RWPE1 (cell line): ENCODE results near the gene RILP.

Experiments
- CTCF ChIA-PET: fragments of 350-600 bp; sonication (Branson Sonifier 250); formaldehyde crosslinking; extraction: SDS; loops from one replicate; lab custom pipeline; 2021; lab: Yijun Ruan, JAX
- POLR2A ChIA-PET: fragments of 400-600 bp; formaldehyde crosslinking; extraction: SDS; loops from one replicate; lab custom pipeline; 2020; ENCODE audit warnings: antibody characterized with exemption; ENCODE audit not compliant: low non-redundant PET; lab: Yijun Ruan, JAX
- DNase-seq: peaks from one replicate; pipeline ENCODE4 v3.0.0; 2012; ENCODE audit warnings: low spot score
- H3K27ac ChIP-seq: fragments of 450-650 bp; 2 replicates; pipeline ENCODE4 v1.5.1; 2017
- TF ChIP-seq, protein P1 (sequence below): fragments of 450-650 bp; conservative IDR thresholded peaks from 2 replicates; pipeline ENCODE4 v1.5.1; 2017; ENCODE audit warnings: low read depth, mild to moderate bottlenecking

Gene RILP

DNA sequence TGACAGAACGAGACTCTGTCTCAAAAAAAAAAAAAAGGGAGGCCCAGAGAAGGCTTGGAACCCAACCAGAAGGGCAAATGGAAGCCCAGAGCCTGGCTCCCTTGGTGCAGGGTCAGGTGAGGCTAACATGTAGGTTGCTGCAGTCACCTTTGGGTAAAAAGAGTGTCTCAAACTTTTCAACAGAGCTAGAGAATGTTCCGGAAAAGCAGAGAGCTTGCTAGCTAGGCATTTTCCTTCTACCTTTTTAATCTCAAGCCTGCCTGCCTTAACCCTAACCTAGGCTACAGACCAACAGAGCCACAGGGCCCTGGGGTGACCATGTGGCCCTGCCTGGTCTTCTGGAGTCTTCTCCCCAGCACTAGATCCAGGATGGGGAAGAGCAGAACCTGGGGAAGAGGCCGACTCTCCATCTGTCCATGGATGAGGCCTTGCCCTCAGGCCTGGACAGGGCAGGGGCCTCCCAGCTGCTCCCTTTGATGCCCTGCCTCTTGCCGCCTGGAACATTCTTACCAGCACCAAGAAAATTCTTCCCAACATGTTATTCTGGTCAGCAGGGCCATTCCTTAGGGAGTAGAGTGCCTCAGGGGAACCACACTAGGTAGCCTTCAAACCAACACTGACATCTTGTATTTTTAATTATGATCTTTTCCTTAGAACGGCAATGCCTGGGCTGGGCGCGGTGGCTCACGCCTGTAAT lies 51.1 kb downstream of the RILP start:
- H3K27ac ChIP-seq = 0 out of 2 replicates have a peak overlapping the region, but pooled peaks have one; percentile 10

DNA sequence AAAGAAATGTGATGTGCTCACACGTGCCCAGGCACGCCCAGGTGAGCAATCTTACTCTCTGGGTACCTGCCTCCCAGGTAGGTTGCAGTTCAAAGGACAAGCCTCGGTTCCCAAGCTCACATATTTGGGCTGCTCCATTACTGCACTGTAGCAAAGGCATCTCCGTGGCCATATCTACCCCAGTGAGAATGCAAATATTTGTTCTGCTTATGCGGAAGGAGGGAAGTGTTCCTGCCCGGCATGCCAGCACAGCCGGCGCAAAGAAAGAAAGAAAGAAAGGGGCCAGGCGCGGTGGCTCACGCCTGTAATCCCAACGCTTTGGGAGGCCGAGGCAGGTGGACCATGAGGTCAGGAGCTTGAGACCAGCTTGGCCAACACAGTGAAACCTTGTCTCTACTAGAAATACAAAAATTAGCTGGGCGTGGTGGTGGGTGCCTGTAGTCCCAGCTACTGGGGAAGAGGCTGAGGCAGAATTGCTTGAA lies 51.8 kb downstream of the RILP start:
- ChIA-PET POLR2A (no interaction called here), CTCF (interaction anchor here (0.6 kb wide), 1 partner anchor 34 kb away, joined by 3 read pairs; no protein-coding TSS in a partner anchor)
- H3K27ac ChIP-seq = 0 out of 2 replicates have a peak overlapping the region, but pooled peaks have one; percentile 10
- peak; percentile 34 for DNase-seq
- TF ChIP-seq, protein P1, sequence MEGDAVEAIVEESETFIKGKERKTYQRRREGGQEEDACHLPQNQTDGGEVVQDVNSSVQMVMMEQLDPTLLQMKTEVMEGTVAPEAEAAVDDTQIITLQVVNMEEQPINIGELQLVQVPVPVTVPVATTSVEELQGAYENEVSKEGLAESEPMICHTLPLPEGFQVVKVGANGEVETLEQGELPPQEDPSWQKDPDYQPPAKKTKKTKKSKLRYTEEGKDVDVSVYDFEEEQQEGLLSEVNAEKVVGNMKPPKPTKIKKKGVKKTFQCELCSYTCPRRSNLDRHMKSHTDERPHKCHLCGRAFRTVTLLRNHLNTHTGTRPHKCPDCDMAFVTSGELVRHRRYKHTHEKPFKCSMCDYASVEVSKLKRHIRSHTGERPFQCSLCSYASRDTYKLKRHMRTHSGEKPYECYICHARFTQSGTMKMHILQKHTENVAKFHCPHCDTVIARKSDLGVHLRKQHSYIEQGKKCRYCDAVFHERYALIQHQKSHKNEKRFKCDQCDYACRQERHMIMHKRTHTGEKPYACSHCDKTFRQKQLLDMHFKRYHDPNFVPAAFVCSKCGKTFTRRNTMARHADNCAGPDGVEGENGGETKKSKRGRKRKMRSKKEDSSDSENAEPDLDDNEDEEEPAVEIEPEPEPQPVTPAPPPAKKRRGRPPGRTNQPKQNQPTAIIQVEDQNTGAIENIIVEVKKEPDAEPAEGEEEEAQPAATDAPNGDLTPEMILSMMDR = no peak

More for the DNA sequence above, 51.1 kb downstream of the RILP start:
- no peak for DNase-seq
- TF ChIP-seq, protein P1 = no peak
- ChIA-PET POLR2A (no interaction called here), CTCF (interaction anchor here (0.6 to 1.4 kb wide), 4 partner anchors 18 to 145 kb away, joined by 3 to 4 read pairs (median 3); no protein-coding TSS in a partner anchor)
